HG02973 (cell line): Measurements from ENCODE around the gene SYTL2.
"Not testable (repeated sequence)": the region's sequence is repeated elsewhere in the genome, so short reads cannot be mapped to it uniquely, and the experiment has no call there.

Source experiments
- ATAC-seq: cut with Tn5 transposase; IDR thresholded peaks from one replicate; pipeline ENCODE4 v1.9.1; 2021; ENCODE audit warnings: moderate library complexity; ENCODE audit not compliant: unreplicated experiment

Gene SYTL2

DNA sequence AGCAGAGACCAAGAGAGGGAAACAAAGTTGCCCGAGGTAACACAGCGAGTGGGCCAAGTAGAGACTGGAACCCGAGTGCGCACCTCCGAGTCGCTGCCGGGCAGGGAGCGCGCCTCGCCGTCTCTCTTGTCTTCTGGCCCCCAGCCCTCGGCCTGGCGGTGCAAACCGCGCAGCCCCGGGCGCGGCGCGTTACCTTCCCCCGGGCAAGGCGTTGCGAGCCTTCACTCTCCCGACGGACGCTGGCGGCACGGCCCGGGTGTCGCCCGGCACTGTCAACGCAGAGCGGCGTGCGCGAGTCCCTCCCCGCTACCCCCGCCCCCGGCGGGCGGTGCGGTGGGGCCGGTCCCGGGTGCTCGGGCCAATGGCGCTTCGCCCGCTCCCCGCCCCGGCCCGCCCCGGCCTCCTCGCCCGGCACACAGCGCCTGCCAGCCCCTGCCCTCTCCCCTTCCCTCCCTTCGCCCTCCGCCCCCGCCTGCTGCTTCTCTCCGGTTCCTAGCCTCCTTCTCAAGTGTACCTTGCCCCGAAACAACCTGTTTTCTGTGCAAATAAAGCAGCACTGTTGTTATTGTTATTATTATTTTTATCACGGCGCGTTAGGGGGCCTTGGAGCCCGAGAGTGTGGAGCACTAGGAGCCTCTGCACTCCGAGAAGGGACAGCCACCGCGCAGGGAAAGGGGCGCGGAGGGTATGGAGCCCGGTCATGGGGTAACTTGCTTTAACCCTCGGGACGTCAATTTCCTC is at the start of gene SYTL2:
TSS of gene SYTL2 (minus strand) at position 271 of the 741 bp plus-strand sequence. CDS start 53,416 bp downstream, outside the sequence.
- peak; percentile 80 for ATAC-seq

DNA sequence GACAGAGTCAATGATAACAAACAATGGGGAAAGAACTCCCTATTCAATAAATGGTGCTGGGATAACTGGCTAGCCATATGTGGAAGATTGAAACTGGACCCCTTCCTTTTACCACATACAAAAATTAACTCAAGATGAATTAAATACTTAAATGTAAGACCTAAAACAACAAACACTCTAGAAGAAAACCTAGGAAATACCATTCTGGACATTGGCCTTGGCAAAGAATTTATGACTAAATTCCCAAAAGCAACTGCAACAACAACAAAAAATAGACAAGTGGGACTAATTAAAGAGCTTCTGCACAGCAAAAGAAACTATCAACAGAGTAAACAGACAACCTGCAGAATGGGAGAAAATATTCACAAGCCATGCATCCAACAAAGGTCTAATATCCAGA is 48.6 kb upstream of the SYTL2 start:
- not testable (repeated sequence) for ATAC-seq

DNA sequence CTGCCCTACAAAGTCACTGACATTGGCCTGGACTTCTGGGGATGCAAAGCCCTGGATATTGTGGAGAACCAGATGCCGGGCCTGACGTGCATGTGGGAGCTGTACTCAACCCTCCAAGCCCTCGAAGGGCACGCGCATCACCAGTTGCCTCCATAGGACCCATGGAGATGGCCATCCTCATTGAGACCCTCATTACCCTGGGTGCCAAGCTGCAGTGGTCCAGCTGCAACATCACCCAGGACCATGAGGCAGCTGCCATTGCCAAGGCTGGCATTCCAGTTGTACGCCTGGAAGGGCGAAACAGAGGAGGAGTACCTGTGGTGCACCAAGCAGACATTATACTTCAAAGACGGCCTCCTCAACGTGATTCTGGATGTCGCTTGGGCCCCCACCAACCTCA is 46.2 kb upstream of the SYTL2 start:
- no peak for ATAC-seq

- no peak for ATAC-seq
Measured at GRCh38 chr11:85855341-85855656, 44.4 kb upstream of the SYTL2 start, which contains the start of gene CCDC83. CCDC83 (plus strand) TSS chr11:85855383; CDS start chr11:85865124, 9,741 bp downstream.

- peak; percentile 100 for ATAC-seq
Measured at GRCh38 chr11:85854557-85855340, 43.8 kb upstream of the SYTL2 start.

GRCh38 chr11:85854212-85854556 is 43.2 kb upstream of the SYTL2 start:
- no peak for ATAC-seq

DNA sequence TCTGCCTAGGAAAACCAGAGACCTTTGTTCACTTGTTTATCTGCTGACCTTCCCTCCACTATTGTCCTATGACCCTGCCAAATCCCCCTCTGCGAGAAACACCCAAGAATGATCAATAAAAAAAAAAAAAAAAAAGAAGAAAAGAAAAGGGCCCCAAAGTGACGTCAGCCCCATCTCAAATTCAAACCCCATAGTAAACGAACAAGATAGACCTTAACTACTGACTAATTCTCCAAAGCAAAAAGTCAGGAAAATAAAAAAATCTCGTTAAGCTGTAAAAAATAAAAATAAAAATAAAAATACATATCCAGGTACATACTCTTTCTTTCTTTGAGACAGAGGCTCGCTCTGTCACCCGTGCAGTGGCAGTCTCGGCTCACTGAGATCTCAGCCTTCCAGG is 42.6 kb upstream of the SYTL2 start:
- ATAC-seq, result not testable (repeated sequence)

- not testable (repeated sequence) for ATAC-seq
Measured at GRCh38 chr11:85852754-85853153, 41.8 kb upstream of the SYTL2 start.

- ATAC-seq, result no peak
Measured at GRCh38 chr11:85848556-85848955, 37.6 kb upstream of the SYTL2 start.

DNA sequence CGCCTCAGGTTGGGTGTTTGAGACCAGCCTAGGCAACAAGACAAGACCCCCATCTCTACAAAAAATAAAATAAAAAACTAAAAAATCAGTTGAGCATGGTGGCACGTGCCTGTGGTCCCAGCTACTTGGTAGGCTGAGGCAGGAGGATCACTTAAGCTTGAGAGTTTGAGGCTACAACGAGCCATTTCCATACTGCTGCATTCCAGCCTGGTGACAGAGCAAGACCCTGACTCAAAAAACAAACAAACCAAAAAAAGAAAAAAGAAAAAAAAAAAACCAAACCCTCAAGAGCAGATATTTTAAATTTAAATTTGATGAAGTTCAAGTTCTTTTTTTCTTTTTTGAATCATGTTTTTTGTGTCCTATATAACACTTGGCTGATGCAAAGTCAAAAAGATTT is 37.1 kb upstream of the SYTL2 start:
- ATAC-seq, result no peak

DNA sequence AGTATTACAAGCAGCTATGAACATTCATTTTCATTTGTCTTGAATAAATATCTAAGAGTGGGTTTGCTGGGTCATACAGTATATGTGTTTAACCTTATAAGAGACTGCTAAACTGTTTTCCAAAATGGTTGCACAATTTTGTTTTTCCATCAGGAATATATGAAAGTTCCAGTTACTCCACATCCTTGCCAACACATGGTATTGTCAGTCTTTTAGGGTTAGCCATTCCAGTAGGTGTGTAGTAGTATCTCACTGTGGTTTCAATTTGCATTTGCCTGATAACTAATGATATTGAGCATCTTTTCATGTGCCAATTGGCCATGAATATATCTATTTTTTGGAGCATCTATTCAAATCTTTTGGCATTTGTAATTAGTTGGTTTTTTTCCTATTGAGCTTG is 36.5 kb upstream of the SYTL2 start:
- no peak for ATAC-seq

GRCh38 chr11:85845124-85845631 is 34.2 kb upstream of the SYTL2 start:
- ATAC-seq, result no peak

DNA sequence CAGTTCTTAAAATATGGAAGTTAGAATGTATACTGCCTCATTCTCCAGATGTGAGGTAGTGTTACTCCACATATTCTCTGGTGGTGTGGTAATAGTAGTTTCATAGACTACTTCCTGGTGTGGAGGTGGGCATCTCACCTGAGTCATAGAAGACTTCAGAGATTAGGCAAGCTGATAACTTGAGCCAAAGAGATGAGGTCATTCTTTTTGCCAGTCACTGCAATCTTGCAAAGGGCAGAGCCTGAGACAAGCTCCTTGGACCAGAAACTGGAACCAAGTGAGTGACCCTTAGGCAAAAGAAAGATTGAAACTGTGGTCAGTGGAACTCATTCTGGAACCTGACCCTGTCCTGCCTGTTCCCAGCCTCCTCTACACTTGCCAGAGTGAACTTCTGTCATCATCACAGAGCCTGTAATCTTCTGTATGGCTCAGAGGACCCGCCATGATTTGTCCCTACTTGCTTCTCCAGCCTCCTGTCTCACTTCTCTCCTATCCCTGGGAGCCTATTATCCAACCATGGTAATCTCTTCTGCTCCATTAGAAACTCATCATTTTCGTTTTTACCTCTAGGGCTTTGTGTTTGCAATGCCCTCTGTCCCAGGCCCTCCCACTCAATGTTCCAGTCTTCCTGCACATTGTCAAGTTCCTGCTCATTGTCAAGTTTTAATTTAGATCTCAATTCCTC is 33.6 kb upstream of the SYTL2 start:
- no peak for ATAC-seq

DNA sequence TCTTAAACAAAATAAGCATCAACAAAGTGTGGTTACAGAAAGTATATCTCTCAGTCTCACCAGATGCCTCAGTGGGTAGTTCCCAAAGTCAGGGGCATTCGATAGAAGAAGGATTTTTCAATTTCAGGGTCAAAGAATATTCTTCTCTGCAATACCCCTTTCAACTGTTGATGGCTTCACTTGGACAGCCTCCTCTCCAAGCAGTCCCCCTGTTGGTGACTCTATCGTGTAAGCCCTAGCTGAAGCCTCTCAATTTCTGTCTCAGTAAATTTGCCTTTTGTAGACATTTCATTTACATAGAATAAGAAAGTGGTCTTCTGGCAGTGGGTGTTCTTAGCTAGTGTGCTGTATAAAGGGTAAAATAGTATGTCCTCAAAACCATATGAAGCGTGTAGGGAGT is 33.0 kb upstream of the SYTL2 start:
- ATAC-seq, result no peak

DNA sequence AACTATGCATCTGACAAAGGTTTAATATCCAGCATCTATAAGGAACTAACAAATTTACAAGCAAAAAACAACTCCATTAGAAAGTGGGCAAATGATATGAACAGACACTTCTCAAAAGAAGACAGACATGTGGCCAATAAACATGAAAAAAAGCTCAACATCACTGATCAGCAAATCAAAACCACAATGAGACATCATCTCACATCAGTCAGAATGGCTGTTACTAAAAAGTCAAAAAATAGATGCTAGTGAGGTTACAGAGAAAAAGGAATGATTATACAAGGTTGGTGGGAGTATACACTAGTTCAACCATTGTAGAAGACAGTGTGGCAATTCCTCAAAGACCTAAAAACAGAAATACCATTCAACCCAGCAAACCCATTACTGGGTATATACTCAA is 30.0 kb upstream of the SYTL2 start:
- not testable (repeated sequence) for ATAC-seq

- ATAC-seq, result no peak
Measured at GRCh38 chr11:85835729-85836128, 24.8 kb upstream of the SYTL2 start.

GRCh38 chr11:85835263-85835662 is 24.3 kb upstream of the SYTL2 start:
- no peak for ATAC-seq

DNA sequence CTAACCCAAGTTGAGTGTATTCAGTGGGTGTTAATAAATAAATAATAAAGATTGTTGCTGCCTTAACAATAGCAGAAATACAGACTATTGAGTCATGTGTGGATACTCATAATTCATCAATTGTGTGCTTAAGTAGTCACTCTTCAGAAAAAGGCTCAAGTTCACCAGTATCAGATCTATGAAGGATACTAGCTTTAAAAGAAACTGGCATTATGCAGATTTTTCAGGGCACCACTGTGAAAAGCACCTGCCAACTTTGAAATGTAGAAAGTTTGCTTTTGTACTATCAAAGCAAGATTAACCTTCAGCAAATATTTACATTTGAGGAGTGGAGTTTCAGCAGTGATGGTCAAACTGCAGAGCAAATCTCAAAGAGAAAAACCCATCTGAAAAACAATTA is 20.1 kb upstream of the SYTL2 start:
- no peak for ATAC-seq

- no peak for ATAC-seq
Measured at GRCh38 chr11:85829172-85829571, 18.2 kb upstream of the SYTL2 start.

DNA sequence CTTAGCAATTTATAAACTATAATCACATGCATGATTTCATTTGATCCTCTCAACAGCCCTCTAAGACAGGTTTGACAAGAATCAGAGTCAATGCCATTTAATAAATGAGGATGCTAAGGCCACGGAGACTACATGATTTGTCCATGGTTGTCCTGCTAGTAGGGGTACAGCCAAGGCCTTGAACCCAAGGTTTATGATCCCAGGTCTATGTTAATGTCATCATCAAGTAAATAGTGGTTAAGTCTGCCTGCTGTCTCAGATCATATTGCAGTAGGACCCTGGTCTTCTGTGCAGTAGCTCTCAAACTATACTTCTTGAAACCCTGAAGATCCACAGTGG is 17.7 kb upstream of the SYTL2 start:
- ATAC-seq, result no peak

- ATAC-seq, result no peak
Measured at GRCh38 chr11:85827748-85828639, 17.1 kb upstream of the SYTL2 start.
